NCI-H446 (cell line): ENCODE data around the gene RHOXF2.

Source experiments
- DNase-seq, 2 experiments: peaks; one replicate each; lab custom pipeline; 2025; lab: John Stamatoyannopoulos, UW

RHOXF2 gene

DNA sequence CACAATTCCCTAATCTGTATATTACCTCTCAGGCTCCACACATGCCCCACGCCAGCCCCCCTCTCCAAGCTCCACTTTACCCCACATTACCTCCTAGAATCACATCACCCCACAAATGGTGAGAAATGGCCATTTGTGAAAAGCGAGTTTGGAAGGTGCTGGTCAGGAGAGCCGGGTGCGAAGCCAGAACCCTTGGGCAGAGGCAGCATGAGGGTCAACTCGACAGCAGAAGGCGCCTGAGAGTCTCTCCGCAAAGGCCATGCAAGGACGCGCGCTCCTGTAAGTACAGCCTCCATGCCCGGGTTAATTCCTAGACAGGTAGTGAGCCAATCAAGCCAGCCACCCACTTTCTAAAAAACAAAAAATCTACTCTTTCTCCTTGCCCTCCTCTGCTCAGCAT, 42.4 kb downstream of the RHOXF2 start:
- DNase-seq = no peak

DNA sequence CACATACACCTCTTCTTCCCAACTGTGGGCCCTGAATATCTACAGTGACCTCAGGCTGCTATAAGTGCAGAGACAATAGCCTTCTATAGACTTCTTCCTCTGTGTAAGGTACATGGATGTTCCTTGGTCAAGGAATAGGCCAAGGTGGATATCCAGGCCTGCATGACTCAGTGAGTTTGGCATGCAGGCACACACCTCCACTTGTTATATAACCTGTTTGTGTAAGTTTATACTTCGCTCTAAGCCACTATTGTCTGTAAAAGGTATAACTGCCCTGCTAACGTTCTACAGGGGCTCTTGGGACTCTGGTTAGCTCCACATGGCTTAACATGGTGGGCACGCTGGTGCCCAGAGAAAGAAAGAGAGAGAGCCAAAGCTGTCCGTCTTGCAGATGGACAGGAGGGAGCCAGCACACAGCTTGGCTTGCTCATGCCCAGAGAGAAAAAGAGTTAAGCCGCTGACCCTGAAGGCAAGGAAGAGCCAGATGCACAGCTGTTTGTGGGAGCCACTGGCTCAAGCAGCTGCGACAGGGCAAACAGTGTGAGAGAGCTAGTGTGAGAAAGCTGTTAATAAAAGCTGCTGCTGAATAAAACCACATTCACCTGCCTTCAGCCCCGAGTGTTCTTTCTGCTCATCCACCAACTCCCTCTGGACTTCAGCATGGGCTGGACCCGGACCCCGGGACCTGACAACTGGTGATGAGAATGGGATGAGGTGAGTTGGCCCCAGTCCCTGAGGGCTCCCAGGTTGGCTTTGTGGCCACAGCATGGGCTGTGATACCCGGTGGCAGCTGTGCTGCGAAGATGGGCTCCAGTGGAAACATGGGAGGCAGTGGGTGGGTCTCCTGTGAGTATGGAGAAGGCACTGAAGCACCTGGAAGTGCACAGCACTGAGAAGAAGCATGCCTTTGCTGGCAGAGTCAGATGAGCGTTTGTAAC, 47.7 kb downstream of the RHOXF2 start:
- DNase-seq = no peak

DNA sequence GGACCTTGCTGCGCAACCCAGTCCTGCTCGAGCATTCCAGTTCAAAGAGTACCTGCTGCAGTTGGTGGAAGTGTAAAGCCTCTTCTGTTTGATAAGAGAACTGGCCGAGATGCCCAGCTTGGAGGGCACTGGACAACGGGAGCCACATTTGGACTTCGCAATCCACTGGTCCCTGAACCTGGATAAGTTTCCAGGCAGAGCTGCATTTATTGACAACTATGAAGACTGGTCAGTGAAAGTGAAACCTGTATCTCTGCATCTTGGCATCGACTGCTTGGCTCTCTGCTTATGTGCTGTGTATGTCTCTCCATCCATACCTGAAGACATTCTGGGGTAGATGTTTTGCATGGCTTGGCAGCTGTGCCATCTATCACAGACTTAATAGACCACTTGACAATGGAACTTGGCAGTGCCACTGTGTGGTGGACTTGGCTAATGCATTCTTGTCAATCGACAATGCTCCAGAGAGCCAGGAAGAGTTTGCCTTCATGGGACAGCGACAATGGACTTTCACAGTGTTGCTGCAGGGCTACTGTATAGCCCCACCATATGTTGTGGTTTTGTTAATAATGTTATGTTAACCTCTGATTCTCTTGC, 48.7 kb downstream of the RHOXF2 start:
- no peak for DNase-seq

DNA sequence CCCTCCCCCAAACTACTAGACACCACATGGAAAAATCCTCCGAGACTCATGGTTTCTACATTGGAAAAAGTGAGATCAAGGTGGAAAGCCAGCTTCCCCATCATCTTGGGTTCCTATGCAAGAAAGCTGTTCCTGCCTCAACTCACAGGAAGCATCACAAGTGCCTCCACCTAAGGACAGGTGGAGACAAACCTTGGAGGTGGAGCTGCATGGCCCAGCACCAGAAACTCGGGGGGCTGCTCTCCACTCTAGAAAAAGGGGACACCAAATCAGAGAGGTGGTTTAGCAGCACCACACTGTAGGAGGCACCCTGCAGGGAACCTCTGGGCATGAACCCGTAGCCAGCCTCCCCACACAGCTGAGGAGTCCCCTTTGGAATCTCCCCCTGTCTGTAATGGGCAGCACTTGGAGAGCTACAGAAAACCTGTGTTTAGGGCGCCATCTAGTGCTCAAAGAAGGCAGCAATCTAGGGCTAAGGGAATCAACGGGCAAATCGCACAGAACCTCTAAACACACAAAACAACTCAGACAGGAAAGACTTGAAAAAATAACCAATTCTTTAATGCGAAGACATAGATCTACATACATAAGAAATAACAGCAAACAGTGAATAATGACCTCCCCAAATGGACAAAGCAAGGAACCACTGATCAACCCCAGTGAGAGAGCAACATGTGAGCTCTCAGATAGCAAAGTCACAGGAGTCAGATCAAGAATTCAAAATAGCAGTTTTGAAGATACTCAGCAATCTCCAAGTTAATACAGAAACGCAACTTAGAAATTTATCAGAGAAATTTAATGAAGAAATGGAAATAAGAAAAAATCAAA, 55.2 kb downstream of the RHOXF2 start:
- DNase-seq = peak; percentile 12 to 40
